K562 (cell line): ENCODE measurements around the gene IQSEC3. TPM values are rescaled to one million over a fixed set of nuclear protein-coding genes. Genes with fewer than 3 reads are reported as not detected.

Experiments used
- ATAC-seq: fragments of 200-7000 bp; cut with Tn5 transposase; 3 replicates; pipeline ENCODE4 v1.9.1; 2020; ENCODE audit warnings: moderate library complexity
- BruUV-seq: library from RNA; stranded (reverse); fragments of 400-500 nt; replicated peaks from 2 replicates; lab custom pipeline; 2021; lab: Mats Ljungman, UMichigan
- CTCF ChIA-PET: fragments of 300-600 bp; formaldehyde crosslinking; extraction: SDS; loops from one replicate; lab custom pipeline; 2021; ENCODE audit warnings: low intra/inter-chr PET ratio; lab: Yijun Ruan, JAX
- POLR2A ChIA-PET: fragments of 300-600, 350-650 bp; sonication (Branson Sonifier 250); formaldehyde crosslinking; extraction: SDS; loops from one replicate; lab custom pipeline; 2021; ENCODE audit warnings: antibody characterized with exemption, inconsistent platforms; lab: Yijun Ruan, JAX
- DNase-seq, 4 experiments: peaks; one replicate each; pipeline versions ENCODE4 v3.0.0 to v3.0.0-alpha.2; 2011 to 2018; ENCODE audit warnings: low spot score in 3 of 4, mixed read lengths in 3 of 4; ENCODE audit errors: extremely low read depth in 1 of 4
- FAIRE-seq: peaks from 2 replicates; lab custom pipeline; 2011; peaks lifted over from hg19 to GRCh38; lab: Jason Lieb, UNC
- H2AFZ ChIP-seq: 2 replicates; pipeline ENCODE4 v1.6.0; 2011; ENCODE audit warnings: low read depth, low read length, control low read depth, inconsistent platforms
- H3K27ac ChIP-seq: fragments of 200-600 bp; 3 replicates; pipeline ENCODE4 v1.8.0; 2011; ENCODE audit warnings: low read depth, mild to moderate bottlenecking, control low read depth, inconsistent platforms, low read length, moderate library complexity, mixed read lengths; ENCODE audit errors: extremely low read depth
- H3K27me3 ChIP-seq, 2 experiments: fragments of 300-600 bp in 1 of 2; 2 replicates in 1 of 2; 3 replicates in 1 of 2; pipeline versions ENCODE4 v1.6.0 to v1.8.0; 2011; ENCODE audit warnings: inconsistent platforms in 2 of 2, low read length in 2 of 2, mild to moderate bottlenecking in 1 of 2, mixed read lengths in 1 of 2, moderate library complexity in 1 of 2; ENCODE audit not compliant: control insufficient read depth in 2 of 2, insufficient read depth in 2 of 2
- H3K36me3 ChIP-seq: fragments of 300-600 bp; 3 replicates; pipeline ENCODE4 v1.8.0; 2011; ENCODE audit warnings: mild to moderate bottlenecking, low read length, inconsistent platforms; ENCODE audit not compliant: control insufficient read depth, insufficient read depth
- H3K4me1 ChIP-seq, 2 experiments: fragments of 200-600 bp in 1 of 2; replicated peaks in 1 of 2; 2 replicates in 1 of 2; 3 replicates in 1 of 2; pipeline versions ENCODE4 v1.5.1 to v1.8.0; 2011; ENCODE audit warnings: inconsistent platforms in 2 of 2, low read length in 2 of 2, mild to moderate bottlenecking in 1 of 2, mixed read lengths in 1 of 2, moderate library complexity in 1 of 2; ENCODE audit not compliant: control insufficient read depth in 2 of 2, insufficient read depth in 2 of 2
- H3K4me2 ChIP-seq: 2 replicates; pipeline ENCODE4 v1.6.1; 2011; ENCODE audit warnings: low read length, control low read depth, inconsistent platforms, mixed read lengths; ENCODE audit not compliant: insufficient read depth
- H3K4me3 ChIP-seq: fragments of 200-600 bp; sonication (generic), shearing (Covaris generic); 2 replicates; pipeline ENCODE4 v1.5.1; 2016; ENCODE audit warnings: control low read depth, inconsistent platforms
- H3K79me2 ChIP-seq: fragments of 200-600 bp; 3 replicates; pipeline ENCODE4 v1.8.0; 2011; ENCODE audit warnings: low read length, inconsistent platforms; ENCODE audit not compliant: control insufficient read depth, insufficient read depth
- H3K9ac ChIP-seq, 2 experiments: 2 replicates each; pipeline versions ENCODE4 v1.6.0 to v1.6.1; 2011; ENCODE audit warnings: low read depth in 2 of 2, low read length in 2 of 2, control low read depth in 1 of 2, inconsistent platforms in 1 of 2, mild to moderate bottlenecking in 1 of 2, mixed read lengths in 1 of 2; ENCODE audit not compliant: insufficient read depth in 1 of 2
- H3K9me1 ChIP-seq: one replicate; pipeline ENCODE4 v1.6.0; 2011; ENCODE audit warnings: inconsistent platforms, mild to moderate bottlenecking, low read length, moderate library complexity; ENCODE audit not compliant: control insufficient read depth, insufficient read depth
- H3K9me3 ChIP-seq: replicated peaks from 2 replicates; pipeline ENCODE4 v1.5.1; 2011; ENCODE audit warnings: low read depth, low read length, inconsistent platforms; ENCODE audit not compliant: control insufficient read depth, insufficient read depth
- H4K20me1 ChIP-seq: replicated peaks from 2 replicates; pipeline ENCODE4 v1.6.1; 2011; ENCODE audit warnings: low read length, inconsistent platforms, mixed read lengths; ENCODE audit not compliant: control insufficient read depth, insufficient read depth
- ELF4 ChIP-seq: fragments of 450-650 bp; formaldehyde crosslinking; IDR thresholded peaks from 2 replicates; pipeline ENCODE4 v1.4.0; 2022; ENCODE audit warnings: missing genetic modification characterization
- KLF16 ChIP-seq: IDR thresholded peaks from 2 replicates; pipeline ENCODE4 v1.6.1; 2016; ENCODE audit warnings: antibody characterized with exemption
- L3MBTL2 ChIP-seq: fragments of 450-650 bp; IDR thresholded peaks from 2 replicates; pipeline ENCODE4 v1.6.1; 2016; ENCODE audit warnings: mild to moderate bottlenecking, moderate library complexity
- ZC3H4 ChIP-seq: sonication (generic); formaldehyde crosslinking; IDR thresholded peaks from 2 replicates; pipeline ENCODE4 v1.9.0; 2021; ENCODE audit warnings: missing genetic modification reagents, borderline replicate concordance
- ZHX1 ChIP-seq: fragments of 150-350 bp; conservative IDR thresholded peaks from 2 replicates; pipeline ENCODE4 v1.6.1; 2014; ENCODE audit warnings: low read length
- ZNF444 ChIP-seq: fragments of 250-450 bp; sonication (Bioruptor Pico); IDR thresholded peaks from 2 replicates; pipeline ENCODE4 v1.4.0; 2020; ENCODE audit warnings: mild to moderate bottlenecking, moderate library complexity
- WGBS: fragments of 100-300 bp; shearing (Covaris generic); methylation state at CpG from one replicate; pipeline ENCODE4 v1.1.6; 2016; ENCODE audit warnings: low coverage, mixed read lengths; ENCODE audit not compliant: insufficient coverage; ENCODE audit errors: missing lambda C conversion rate; 5-methylcytosine and 5-hydroxymethylcytosine counted together
- in situ Hi-C: fragments of 300-500 bp; cut with MboI; formaldehyde crosslinking; loops from 4 replicates; pipeline ENCODE4 v1.15.0; 2018; ENCODE audit warnings: inconsistent platforms, mixed read lengths
- intact Hi-C: fragments of 100-400 bp; cut with micrococcal nuclease; formaldehyde crosslinking; loops from 2 replicates; pipeline ENCODE4 v1.14.2; 2022
- polyA plus RNA-seq, 8 experiments: library from polyadenylated mRNA; depleted of rRNA in 4 of 8; stranded (reverse) in 5 of 8; unstranded in 3 of 8; fragments of >200 nt; fragmentation: Nextera tagmentation in 2 of 8; fragmentation: Illumina TruSeq in 1 of 8; extraction: Ambion mirVana in 2 of 8; extraction: Trizol in 1 of 8; gene quantifications; 2 replicates each; pipeline versions ENCODE4 v1.2.1 to v1.2.3, GENCODE V29; 2011 to 2014; ENCODE audit warnings: inconsistent platforms in 1 of 8, missing spikeins in 1 of 8
- total RNA-seq, 7 experiments: library from RNA; depleted of rRNA in 6 of 7; stranded (reverse); fragments of >200 nt in 6 of 7; fragmentation: Illumina TruSeq in 2 of 7; extraction: Trizol in 2 of 7; gene quantifications; 2 replicates each; pipeline versions ENCODE4 v1.2.1 to v1.2.3, GENCODE V29; 2011 to 2021; ENCODE audit warnings: low replicate concordance in 1 of 7

Gene IQSEC3
- total and polyA plus RNA-seq, 9 of the 15 experiments (the other 6 are each of a cell fraction or from before 2014, with no cell fraction given) = under 0.01 to 0.25 (median 0.08) TPM; not detected in 3

GRCh38 chr12:156945-157344, 90.4 kb downstream of the IQSEC3 start:
- H3K79me2 ChIP-seq = no peaks in the 10 kb centered on the region
- H3K36me3 ChIP-seq = no peaks in the 10 kb centered on the region
- BruUV-seq = no TSS peak
- TF ChIP-seq KLF16 = no peak
- no peak for TF ChIP-seq ZC3H4
- TF ChIP-seq L3MBTL2 = no peak
- TF ChIP-seq ZNF444 (CRISPR knock-in tag) = no peak
- no peak for TF ChIP-seq ZHX1
- TF ChIP-seq ELF4 (CRISPR knock-in tag) = no peak
- TF ChIP-seq, all 486 proteins: peak for 0
- no peak overlapping the region for H2AFZ ChIP-seq
- no peak overlapping the region; a peak in 1 of 4 replicates for H3K9ac ChIP-seq
- WGBS = 5% methylated on average over 9 of the region's 13 CpGs
- intact Hi-C loops (no loop called here), in situ Hi-C loops (no loop called here)
- no peak for ATAC-seq
- H3K4me3 ChIP-seq = no peak overlapping the region
- DNase-seq = no peak
- H3K4me2 ChIP-seq = no peak overlapping the region
- H3K9me1 ChIP-seq = no peaks in the 10 kb centered on the region
- no peaks in the 10 kb centered on the region for H3K9me3 ChIP-seq
- peaks cover 16 to 55% of the 10 kb centered on the region in 2 experiments; a peak in 4 of 5 replicates for H3K27me3 ChIP-seq
- FAIRE-seq = no peak
- H3K4me1 ChIP-seq = peaks cover 0 to 9% of the 10 kb centered on the region in 2 experiments; a peak in 2 of 5 replicates
- ChIA-PET POLR2A (no interaction called here), CTCF (no interaction called here)
- 0 out of 2 replicates have a peak, but pooled peaks cover 3% of the 10 kb centered on the region for H4K20me1 ChIP-seq
- no peak overlapping the region for H3K27ac ChIP-seq
